ENCODE results near the gene GPLD1. TPM values are rescaled to one million over a fixed set of nuclear protein-coding genes. Genes with fewer than 3 reads are reported as not detected.

GPLD1 gene
- total RNA-seq, 1 donor from 2014 or later: 4.8 TPM

DNA sequence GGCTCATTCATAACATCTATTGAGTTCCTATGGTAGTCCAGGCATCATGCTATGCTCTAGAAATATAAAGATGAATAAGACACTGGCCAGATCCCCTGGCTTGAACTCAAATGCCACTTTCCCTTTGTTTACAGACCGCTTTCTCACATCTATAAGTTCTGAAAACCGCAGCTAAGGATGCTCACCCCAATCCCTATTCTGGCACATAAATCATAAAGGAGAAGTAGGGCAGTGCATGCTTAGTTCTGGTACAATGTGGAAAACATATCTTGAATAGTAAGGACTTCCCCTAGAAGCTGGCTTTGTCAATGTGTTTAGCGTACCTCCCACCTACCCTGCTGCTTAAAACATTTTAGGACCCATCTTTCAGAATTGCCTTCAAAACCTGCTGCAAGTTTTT lies 60.2 kb downstream of the GPLD1 start:
- peaks cover 20% of the 10 kb centered on the region for H3K36me3 Mint-ChIP-seq
- H3K27me3 Mint-ChIP-seq (ENCODE audit: low read depth): no peaks in the 10 kb centered on the region
- H3K4me3 Mint-ChIP-seq: no peak overlapping the region
- no peak for TF ChIP-seq CTCF (IDR thresholded peaks at IDR 0.05; ENCODE audit: unreplicated experiment)
- H3K27ac Mint-ChIP-seq: no peak overlapping the region
- peaks cover 5% of the 10 kb centered on the region for H3K4me1 Mint-ChIP-seq
- no peak for DNase-seq (ENCODE audit: low spot score in 2 of 2, unreplicated experiment in 2 of 2)
- no peaks in the 10 kb centered on the region for H3K9me3 Mint-ChIP-seq

DNA sequence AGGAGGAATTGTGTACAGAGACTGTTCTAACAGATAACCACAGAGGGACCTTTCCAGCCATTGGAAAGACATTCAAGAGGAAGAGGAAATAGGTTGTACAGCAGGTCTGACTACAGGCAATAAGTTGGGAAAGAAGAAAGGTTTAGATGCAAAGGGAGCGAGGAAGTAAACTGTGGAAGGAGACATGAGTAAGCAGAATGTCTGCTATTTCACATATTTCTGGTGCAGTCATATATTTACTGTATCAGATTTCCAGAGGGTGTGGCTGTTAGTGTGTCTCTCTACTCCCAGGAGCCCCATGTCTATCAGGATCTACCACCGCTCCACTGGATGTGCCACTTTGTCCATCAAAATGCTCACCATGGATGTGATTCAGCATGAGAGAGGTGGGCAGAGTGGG lies 60.8 kb downstream of the GPLD1 start:
- peaks cover 5% of the 10 kb centered on the region for H3K4me1 Mint-ChIP-seq
- TF ChIP-seq CTCF (IDR thresholded peaks at IDR 0.05; ENCODE audit: unreplicated experiment): no peak
- H3K9me3 Mint-ChIP-seq: no peaks in the 10 kb centered on the region
- H3K27me3 Mint-ChIP-seq (ENCODE audit: low read depth): no peaks in the 10 kb centered on the region
- H3K4me3 Mint-ChIP-seq: no peak overlapping the region
- no peak overlapping the region for H3K27ac Mint-ChIP-seq
- H3K36me3 Mint-ChIP-seq: peaks cover 21% of the 10 kb centered on the region
- DNase-seq (ENCODE audit: low spot score in 2 of 2, unreplicated experiment in 2 of 2): no peak

- Mint-ChIP-seq H3K4me3 (no peak overlapping the region), H3K36me3 (peaks cover 25% of the 10 kb centered on the region), H3K27ac (no peak overlapping the region), H3K9me3 (no peaks in the 10 kb centered on the region), H3K27me3 (ENCODE audit: low read depth) (no peaks in the 10 kb centered on the region), H3K4me1 (peaks cover 5% of the 10 kb centered on the region)
- DNase-seq (ENCODE audit: low spot score in 2 of 2, unreplicated experiment in 2 of 2): no peak
- TF ChIP-seq CTCF (IDR thresholded peaks at IDR 0.05; ENCODE audit: unreplicated experiment): no peak
These were observed 62.5 kb downstream of the GPLD1 start for GRCh38 chr6:24426729-24427446.

DNA sequence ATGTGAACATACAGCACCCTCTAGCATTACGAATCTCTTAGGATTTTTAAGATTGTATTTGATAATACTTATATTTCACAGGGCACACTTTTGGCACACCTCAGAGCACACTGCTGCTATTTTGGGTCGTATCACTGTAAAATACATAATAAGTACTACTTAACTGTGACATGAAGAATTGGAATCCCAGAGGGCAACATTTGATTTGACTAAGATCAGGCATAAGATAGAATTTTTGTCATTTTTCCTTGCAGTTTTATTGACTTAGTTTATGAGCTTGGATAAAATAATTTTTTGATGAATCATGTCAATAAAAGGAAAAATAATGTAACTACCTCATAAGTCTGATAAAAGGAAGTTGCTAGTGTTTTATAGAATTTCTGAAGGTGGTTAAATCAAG lies 64.3 kb downstream of the GPLD1 start:
- no peaks in the 10 kb centered on the region for H3K27me3 Mint-ChIP-seq (ENCODE audit: low read depth)
- peaks cover 5% of the 10 kb centered on the region for H3K4me1 Mint-ChIP-seq
- peaks cover 25% of the 10 kb centered on the region for H3K36me3 Mint-ChIP-seq
- H3K27ac Mint-ChIP-seq: no peak overlapping the region
- H3K4me3 Mint-ChIP-seq: no peak overlapping the region
- no peak for DNase-seq (ENCODE audit: low spot score in 2 of 2, unreplicated experiment in 2 of 2)
- no peak for TF ChIP-seq CTCF (IDR thresholded peaks at IDR 0.05; ENCODE audit: unreplicated experiment)
- no peaks in the 10 kb centered on the region for H3K9me3 Mint-ChIP-seq

GRCh38 chr6:24419526-24419925 lies 69.9 kb downstream of the GPLD1 start:
- H3K9me3 Mint-ChIP-seq: no peaks in the 10 kb centered on the region
- no peak for TF ChIP-seq CTCF (IDR thresholded peaks at IDR 0.05; ENCODE audit: unreplicated experiment)
- no peaks in the 10 kb centered on the region for H3K4me1 Mint-ChIP-seq
- no peak overlapping the region for H3K4me3 Mint-ChIP-seq
- DNase-seq (ENCODE audit: low spot score in 2 of 2, unreplicated experiment in 2 of 2): no peak
- H3K27ac Mint-ChIP-seq: no peak overlapping the region
- peaks cover 44% of the 10 kb centered on the region for H3K36me3 Mint-ChIP-seq
- no peaks in the 10 kb centered on the region for H3K27me3 Mint-ChIP-seq (ENCODE audit: low read depth)
